Stimulated activated CD8-positive, alpha-beta memory T cell treated with anti-CD3 and anti-CD28 coated beads, Interleukin-4, amount 100 ng/mL, for 24 hours (primary cell): ENCODE measurements around the gene CSNK2A3.
"Not testable (repeated sequence)": the region's sequence is repeated elsewhere in the genome, so short reads cannot be mapped to it uniquely, and the experiment has no call there.

Experiments
- DNase-seq: peaks from one replicate; pipeline ENCODE4 v3.0.0-alpha.2; 2020; ENCODE audit warnings: low read depth

CSNK2A3 gene

GRCh38 chr11:11352878-11353277, at the start of gene CSNK2A3:
CSNK2A3 (minus strand) TSS chr11:11353250; CDS start chr11:11353119, 131 bp downstream.
- DNase-seq: not testable (repeated sequence)

- DNase-seq: no peak
These were observed 49.0 kb upstream of the CSNK2A3 start for GRCh38 chr11:11401960-11402535.

GRCh38 chr11:11400635-11401232, 47.7 kb upstream of the CSNK2A3 start:
- DNase-seq: no peak

GRCh38 chr11:11400121-11400520, 47.1 kb upstream of the CSNK2A3 start:
- no peak for DNase-seq

- no peak for DNase-seq
These were observed 44.7 kb upstream of the CSNK2A3 start for GRCh38 chr11:11397781-11398180.

GRCh38 chr11:11397036-11397415, 44.0 kb upstream of the CSNK2A3 start:
- no peak for DNase-seq

- DNase-seq: no peak
These were observed 43.4 kb upstream of the CSNK2A3 start for GRCh38 chr11:11396301-11397035.

- no peak for DNase-seq
These were observed 42.1 kb upstream of the CSNK2A3 start for GRCh38 chr11:11395126-11395525.

- DNase-seq: no peak
These were observed 41.2 kb upstream of the CSNK2A3 start for GRCh38 chr11:11394241-11394640.

- DNase-seq: no peak
These were observed 38.9 kb upstream of the CSNK2A3 start for GRCh38 chr11:11391796-11392463.

GRCh38 chr11:11391169-11391568, 38.1 kb upstream of the CSNK2A3 start:
- no peak for DNase-seq

GRCh38 chr11:11390068-11390771, 37.2 kb upstream of the CSNK2A3 start:
- no peak for DNase-seq

- no peak for DNase-seq
These were observed 36.2 kb upstream of the CSNK2A3 start for GRCh38 chr11:11389238-11389637.

GRCh38 chr11:11387622-11388305, 34.7 kb upstream of the CSNK2A3 start:
- DNase-seq: no peak

GRCh38 chr11:11387207-11387606, 34.2 kb upstream of the CSNK2A3 start:
- no peak for DNase-seq

- no peak for DNase-seq
These were observed 31.8 kb upstream of the CSNK2A3 start for GRCh38 chr11:11384829-11385228.

- DNase-seq: no peak
These were observed 30.9 kb upstream of the CSNK2A3 start for GRCh38 chr11:11383995-11384394.

- DNase-seq: no peak
These were observed 29.9 kb upstream of the CSNK2A3 start for GRCh38 chr11:11382858-11383532.

GRCh38 chr11:11381471-11382105, 28.5 kb upstream of the CSNK2A3 start:
- DNase-seq: no peak

- DNase-seq: no peak
These were observed 27.8 kb upstream of the CSNK2A3 start for GRCh38 chr11:11380883-11381282.

GRCh38 chr11:11380340-11380739, 27.3 kb upstream of the CSNK2A3 start:
- no peak for DNase-seq
